A549 (cell line): Measurements from ENCODE around the gene HMGN4. TPM values are rescaled to one million over a fixed set of nuclear protein-coding genes. Genes with fewer than 3 reads are reported as not detected.

ENCODE experiments used
- ATAC-seq, 2 experiments: fragments of 200-7000 bp in 1 of 2; fragments of >200 bp in 1 of 2; cut with Nextera tagmentation in 1 of 2; cut with Tn5 transposase in 1 of 2; 3 replicates each; pipeline versions ENCODE4 v1.8.0 to v1.9.1; 2018 to 2020; ENCODE audit warnings: mild to moderate bottlenecking in 1 of 2, moderate library complexity in 1 of 2
- CTCF ChIA-PET: fragments of 300-600 bp; sonication (Branson Sonifier 250); formaldehyde crosslinking; extraction: SDS; loops from one replicate; lab custom pipeline; 2021; ENCODE audit warnings: antibody characterized with exemption, inconsistent platforms; lab: Yijun Ruan, JAX
- POLR2A ChIA-PET: fragments of 350-600 bp; formaldehyde crosslinking; extraction: SDS; loops from one replicate; lab custom pipeline; 2021; ENCODE audit warnings: antibody characterized with exemption, inconsistent platforms; lab: Yijun Ruan, JAX
- DNase-seq, 2 experiments: peaks; one replicate each; pipeline versions ENCODE4 v3.0.0 to v3.0.0-alpha.2; 2011 to 2016; ENCODE audit warnings: low read depth in 1 of 2, low spot score in 1 of 2
- FAIRE-seq: peaks from 2 replicates; lab custom pipeline; 2011; peaks lifted over from hg19 to GRCh38; lab: Jason Lieb, UNC
- H3K27ac ChIP-seq, 2 experiments: fragments of >200 bp; sonication (Bioruptor Twin); formaldehyde crosslinking; 3 replicates each; pipeline ENCODE4 v1.5.1; 2016 to 2017
- H3K4me1 ChIP-seq: fragments of >200 bp; sonication (Bioruptor Twin); formaldehyde crosslinking; 3 replicates; pipeline ENCODE4 v1.6.1; 2016
- H3K4me2 ChIP-seq: fragments of >200 bp; sonication (Bioruptor Twin); formaldehyde crosslinking; 3 replicates; pipeline ENCODE4 v1.6.1; 2016
- H3K4me3 ChIP-seq: fragments of >200 bp; sonication (Bioruptor Twin); formaldehyde crosslinking; 3 replicates; pipeline ENCODE4 v1.5.1; 2016
- H3K9me3 ChIP-seq: fragments of >200 bp; sonication (Bioruptor Twin); formaldehyde crosslinking; 3 replicates; pipeline ENCODE4 v1.6.1; 2016
- CHD2 ChIP-seq: fragments of 150-350 bp; IDR thresholded peaks from 2 replicates; pipeline ENCODE4 v1.6.1; 2014; ENCODE audit warnings: low read length; ENCODE audit not compliant: partially characterized antibody
- CHD4 ChIP-seq: fragments of 200-600 bp; sonication (generic); IDR thresholded peaks from 2 replicates; pipeline ENCODE4 v1.6.1; 2016; ENCODE audit warnings: antibody characterized with exemption, mild to moderate bottlenecking, borderline replicate concordance
- EP300 ChIP-seq, 2 experiments: fragments of >200 bp; sonication (Bioruptor Twin); formaldehyde crosslinking; IDR thresholded peaks; 2 replicates in 1 of 2; 3 replicates in 1 of 2; pipeline ENCODE4 v1.6.1; 2016 to 2017
- ESRRA ChIP-seq: fragments of 150-350 bp; IDR thresholded peaks from 2 replicates; pipeline ENCODE4 v1.6.1; 2014; ENCODE audit warnings: mild to moderate bottlenecking, low read length, borderline replicate concordance
- FOSL2 ChIP-seq, 2 experiments: fragments of 450-650 bp in 1 of 2; fragments of >200 bp in 1 of 2; sonication (Bioruptor Twin) in 1 of 2; formaldehyde crosslinking; IDR thresholded peaks; 2 replicates each; pipeline versions ENCODE4 v1.5.0 to v1.6.1; 2016 to 2020; ENCODE audit warnings: mild to moderate bottlenecking in 1 of 2, moderate library complexity in 1 of 2
- HOXB13 ChIP-seq: fragments of 250-450 bp; sonication (Bioruptor Pico); IDR thresholded peaks from 2 replicates; pipeline ENCODE4 v1.5.0; 2020; ENCODE audit warnings: low read depth, mild to moderate bottlenecking, moderate library complexity
- KDM1A ChIP-seq: fragments of 200-600 bp; sonication (generic); IDR thresholded peaks from 2 replicates; pipeline ENCODE4 v1.6.1; 2016; ENCODE audit warnings: low read depth, mild to moderate bottlenecking
- KDM5A ChIP-seq: fragments of 200-600 bp; sonication (generic); IDR thresholded peaks from 2 replicates; pipeline ENCODE4 v1.6.1; 2016; ENCODE audit warnings: antibody characterized with exemption, mild to moderate bottlenecking
- MAFK ChIP-seq: fragments of 450-650 bp; IDR thresholded peaks from 2 replicates; pipeline ENCODE4 v1.6.1; 2014; ENCODE audit not compliant: partially characterized antibody
- MAZ ChIP-seq: fragments of 150-350 bp; IDR thresholded peaks from 2 replicates; pipeline ENCODE4 v1.6.1; 2014; ENCODE audit warnings: antibody characterized with exemption, low read depth, low read length, borderline replicate concordance
- NFE2L2 ChIP-seq: fragments of 150-350 bp; conservative IDR thresholded peaks from 2 replicates; pipeline ENCODE4 v1.6.1; 2014; ENCODE audit warnings: low read length
- RAD21 ChIP-seq, 2 experiments: fragments of >200 bp in 1 of 2; sonication (Bioruptor Twin) in 1 of 2; formaldehyde crosslinking in 1 of 2; IDR thresholded peaks in 1 of 2; conservative IDR thresholded peaks in 1 of 2; 2 replicates in 1 of 2; 3 replicates in 1 of 2; pipeline ENCODE4 v1.6.1; 2012 to 2018; ENCODE audit warnings: inconsistent platforms in 1 of 2
- RARB ChIP-seq: fragments of 250-450 bp; sonication (Bioruptor Pico); IDR thresholded peaks from 2 replicates; pipeline ENCODE4 v1.8.0; 2021; ENCODE audit warnings: mild to moderate bottlenecking, moderate library complexity
- RFX5 ChIP-seq: fragments of 450-650 bp; IDR thresholded peaks from 2 replicates; pipeline ENCODE4 v1.7.1; 2014; ENCODE audit warnings: antibody characterized with exemption, mild to moderate bottlenecking, moderate library complexity
- RNF2 ChIP-seq: fragments of 200-600 bp; sonication (generic); IDR thresholded peaks from 2 replicates; pipeline ENCODE4 v1.6.1; 2016; ENCODE audit warnings: low read depth, mild to moderate bottlenecking, antibody characterized with exemption, moderate library complexity, borderline replicate concordance
- SREBF2 ChIP-seq: fragments of 450-650 bp; IDR thresholded peaks from 2 replicates; pipeline ENCODE4 v1.6.1; 2014; ENCODE audit warnings: mild to moderate bottlenecking, moderate library complexity
- USF2 ChIP-seq: fragments of 450-650 bp; IDR thresholded peaks from 2 replicates; pipeline ENCODE4 v1.6.1; 2014; ENCODE audit warnings: antibody characterized with exemption
- WGBS: methylation state at CpG from one replicate; pipeline ENCODE4 v1.1.6; 2017; ENCODE audit errors: missing lambda C conversion rate; 5-methylcytosine and 5-hydroxymethylcytosine counted together
- polyA plus RNA-seq, 4 experiments: library from polyadenylated mRNA; depleted of rRNA in 3 of 4; stranded (reverse); fragments of >200 nt; fragmentation: RNase III in 1 of 4; extraction: RNeasy Plus Mini Kit Qiagen cat#74134 plus additional on column Dnase treatment in 1 of 4; gene quantifications; 2 replicates in 3 of 4; 3 replicates in 1 of 4; pipeline ENCODE4 v1.2.3, GENCODE V29; 2011 to 2017
- TF ChIP-seq, protein P1 (sequence below): IDR thresholded peaks from 2 replicates; pipeline ENCODE4 v1.6.1; 2012
- TF ChIP-seq, protein P2 (sequence below): fragments of 200-600 bp; sonication (generic); IDR thresholded peaks from 2 replicates; pipeline ENCODE4 v1.6.1; 2016; ENCODE audit warnings: antibody characterized with exemption, mild to moderate bottlenecking, moderate library complexity

The HMGN4 gene
- polyA plus RNA-seq, 2 of the 4 experiments (the other 2 are of a cell fraction): 55.0 to 59.0 TPM

GRCh38 chr6:26533532-26533931 lies 4.6 kb upstream of the HMGN4 start:
- Histone ChIP-seq H3K27ac (peak overlapping the region; percentile 91 to 100), H3K4me1 (peaks cover 36% of the 10 kb centered on the region), H3K4me3 (peak overlapping the region; percentile 63), H3K4me2 (peak overlapping the region; percentile 79), H3K9me3 (no peaks in the 10 kb centered on the region)
- DNase-seq (no peak), ATAC-seq (no peak), FAIRE-seq (no peak)
- CTCF ChIA-PET: interaction anchor here (0.8 to 2.9 kb wide), 5 partner anchors 12 to 192 kb away, joined by 4 to 9 read pairs (median 7); no protein-coding TSS in a partner anchor
- WGBS: 0% methylated on average over 1 of the region's 1 CpG
- TF ChIP-seq MAFK (peak; percentile 23), ESRRA (no peak)
- POLR2A ChIA-PET: interaction anchor here (0.8 to 1.6 kb wide), 7 partner anchors 11 to 350 kb away, joined by 3 to 11 read pairs (median 3); a partner anchor contains a TSS

DNA sequence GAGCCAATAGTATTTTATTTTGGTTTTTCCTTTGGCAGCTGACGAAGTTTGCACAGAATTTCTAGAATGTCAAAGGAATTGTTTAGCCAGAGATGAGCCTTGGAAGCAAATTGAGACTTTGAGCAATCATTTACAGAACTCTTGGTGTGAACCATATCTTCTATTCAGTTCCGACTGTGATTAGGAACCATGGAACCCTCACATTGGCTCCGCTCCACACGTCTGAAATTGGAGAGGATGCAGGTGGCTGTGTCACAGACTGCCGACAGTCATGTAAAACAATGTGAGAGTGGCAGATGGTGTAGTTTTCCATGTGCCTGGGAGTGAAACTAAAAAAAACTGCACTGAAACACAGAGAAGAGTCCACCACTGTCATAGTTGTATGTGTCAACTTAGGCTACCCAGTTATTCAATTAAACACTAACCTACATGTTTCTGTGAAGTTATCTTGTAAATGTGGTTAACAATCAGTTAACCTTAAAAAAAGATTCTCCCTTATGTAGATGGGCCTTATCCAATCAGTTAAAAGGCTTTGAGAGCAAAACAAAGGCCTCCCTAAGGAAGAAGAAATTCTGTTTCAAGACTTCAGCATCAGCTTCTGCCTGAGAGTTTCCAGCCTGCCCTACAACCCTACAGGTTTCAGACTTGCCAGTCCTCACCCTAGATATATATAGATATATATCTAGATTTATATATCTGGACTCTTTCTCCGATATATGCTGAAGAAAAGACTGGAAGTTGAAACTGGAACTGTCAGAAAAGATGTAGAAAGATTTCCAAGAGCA lies 3.3 kb upstream of the HMGN4 start:
- WGBS: 53% methylated on average over 6 of the region's 6 CpGs
- H3K9me3 ChIP-seq: no peaks in the 10 kb centered on the region
- TF ChIP-seq, protein P1, sequence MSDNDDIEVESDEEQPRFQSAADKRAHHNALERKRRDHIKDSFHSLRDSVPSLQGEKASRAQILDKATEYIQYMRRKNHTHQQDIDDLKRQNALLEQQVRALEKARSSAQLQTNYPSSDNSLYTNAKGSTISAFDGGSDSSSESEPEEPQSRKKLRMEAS: no peak
- no peak for TF ChIP-seq CHD2
- no peak for TF ChIP-seq FOSL2 (IDR thresholded peaks at IDR 0.05)
- no peak for TF ChIP-seq FOSL2 (CRISPR knock-in tag; IDR thresholded peaks at IDR 0.05)
- POLR2A ChIA-PET: no interaction called here
- H3K4me3 ChIP-seq: no peak overlapping the region
- H3K4me2 ChIP-seq: peak overlapping the region; percentile 97
- FAIRE-seq (no peak), ATAC-seq (no peak), DNase-seq (peak in 1 of 2 experiments; percentile 34)
- CTCF ChIA-PET: interaction anchor here (1.2 kb wide), 1 partner anchor 193 kb away, joined by 3 read pairs; no protein-coding TSS in a partner anchor
- H3K4me1 ChIP-seq: peaks cover 43% of the 10 kb centered on the region
- peak overlapping the region in 1 of 2 experiments; percentile 100; a peak in 3 of 6 replicates for H3K27ac ChIP-seq

GRCh38 chr6:26536571-26537159 lies 1.5 kb upstream of the HMGN4 start:
- Histone ChIP-seq H3K4me1 (peaks cover 48% of the 10 kb centered on the region), H3K4me3 (peak overlapping the region; percentile 97), H3K9me3 (no peaks in the 10 kb centered on the region), H3K4me2 (peak overlapping the region; percentile 97), H3K27ac (peak overlapping the region; percentile 85 to 100)
- DNase-seq (peak in 1 of 2 experiments; percentile 50), FAIRE-seq (no peak), ATAC-seq (peak; percentile 4 to 6; a peak in 2 of 6 replicates)
- 4% methylated on average over 12 of the region's 12 CpGs for WGBS
- TF ChIP-seq KDM1A: no peak
- TF ChIP-seq MAFK: peak; percentile 51
- CTCF ChIA-PET: interaction anchor here (0.8 to 3.6 kb wide), 5 partner anchors 15 to 208 kb away, joined by 3 to 20 read pairs (median 6); no protein-coding TSS in a partner anchor
- POLR2A ChIA-PET: interaction anchor here (0.7 to 2.1 kb wide), 8 partner anchors 9 to 1271 kb away, joined by 3 to 14 read pairs (median 5); a partner anchor contains a TSS

DNA sequence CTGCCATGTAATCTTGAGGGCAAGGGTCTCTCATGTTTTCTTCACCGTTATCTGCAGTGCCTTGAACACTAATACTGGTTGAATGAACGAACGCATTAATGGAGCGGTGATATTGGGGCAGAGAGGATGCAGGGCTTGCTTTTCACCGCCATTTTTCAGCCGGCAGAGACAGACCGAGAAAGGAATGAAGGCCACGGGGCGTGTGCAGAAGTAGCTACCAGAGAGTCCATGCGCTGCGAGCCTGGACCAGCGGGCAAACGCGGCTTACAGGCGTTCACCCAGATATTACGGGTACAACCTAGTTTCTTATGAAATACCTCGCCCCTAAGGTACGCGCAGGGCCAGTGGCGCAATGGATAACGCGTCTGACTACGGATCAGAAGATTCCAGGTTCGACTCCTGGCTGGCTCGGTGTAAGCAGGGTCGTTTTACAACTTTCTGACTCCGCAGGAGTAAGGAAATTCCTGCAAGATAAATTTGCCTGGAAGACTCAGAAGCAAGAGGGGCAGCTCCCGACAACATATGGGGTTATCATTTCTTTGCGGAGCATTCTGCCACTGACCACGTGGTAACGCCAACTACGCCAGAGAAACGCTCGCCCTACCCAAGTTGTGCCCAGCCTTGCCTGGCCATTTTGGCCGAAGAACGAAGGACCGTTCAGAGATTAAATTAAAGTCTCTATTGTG lies 863 bp upstream of the HMGN4 start:
- ChIA-PET POLR2A (interaction anchor here (0.7 to 2.1 kb wide), 16 partner anchors 9 to 1271 kb away, joined by 3 to 14 read pairs (median 4); a partner anchor contains a TSS), CTCF (interaction anchor here (0.7 to 3.6 kb wide), 9 partner anchors 12 to 208 kb away, joined by 3 to 20 read pairs (median 4); no protein-coding TSS in a partner anchor)
- Histone ChIP-seq H3K4me2 (peak overlapping the region; percentile 97), H3K27ac (peak overlapping the region; percentile 85 to 100), H3K9me3 (no peaks in the 10 kb centered on the region), H3K4me3 (peak overlapping the region; percentile 97), H3K4me1 (peaks cover 47% of the 10 kb centered on the region)
- under 1% methylated on average over 25 of the region's 37 CpGs for WGBS
- FAIRE-seq: no peak
- peak in 1 of 2 experiments; percentile 97 for DNase-seq
- peak; percentile 83 to 85 for ATAC-seq
- TF ChIP-seq RFX5: peak; percentile 73; the same call in 1 of the 2 replicates
- TF ChIP-seq SREBF2: peak; percentile 72
- no peak for TF ChIP-seq CHD4
- TF ChIP-seq RNF2: no peak
- TF ChIP-seq NFE2L2: no peak
- no peak for TF ChIP-seq MAZ
- TF ChIP-seq KDM5A: no peak
- no peak for TF ChIP-seq HOXB13
- TF ChIP-seq KDM1A: no peak
- TF ChIP-seq, protein P2, sequence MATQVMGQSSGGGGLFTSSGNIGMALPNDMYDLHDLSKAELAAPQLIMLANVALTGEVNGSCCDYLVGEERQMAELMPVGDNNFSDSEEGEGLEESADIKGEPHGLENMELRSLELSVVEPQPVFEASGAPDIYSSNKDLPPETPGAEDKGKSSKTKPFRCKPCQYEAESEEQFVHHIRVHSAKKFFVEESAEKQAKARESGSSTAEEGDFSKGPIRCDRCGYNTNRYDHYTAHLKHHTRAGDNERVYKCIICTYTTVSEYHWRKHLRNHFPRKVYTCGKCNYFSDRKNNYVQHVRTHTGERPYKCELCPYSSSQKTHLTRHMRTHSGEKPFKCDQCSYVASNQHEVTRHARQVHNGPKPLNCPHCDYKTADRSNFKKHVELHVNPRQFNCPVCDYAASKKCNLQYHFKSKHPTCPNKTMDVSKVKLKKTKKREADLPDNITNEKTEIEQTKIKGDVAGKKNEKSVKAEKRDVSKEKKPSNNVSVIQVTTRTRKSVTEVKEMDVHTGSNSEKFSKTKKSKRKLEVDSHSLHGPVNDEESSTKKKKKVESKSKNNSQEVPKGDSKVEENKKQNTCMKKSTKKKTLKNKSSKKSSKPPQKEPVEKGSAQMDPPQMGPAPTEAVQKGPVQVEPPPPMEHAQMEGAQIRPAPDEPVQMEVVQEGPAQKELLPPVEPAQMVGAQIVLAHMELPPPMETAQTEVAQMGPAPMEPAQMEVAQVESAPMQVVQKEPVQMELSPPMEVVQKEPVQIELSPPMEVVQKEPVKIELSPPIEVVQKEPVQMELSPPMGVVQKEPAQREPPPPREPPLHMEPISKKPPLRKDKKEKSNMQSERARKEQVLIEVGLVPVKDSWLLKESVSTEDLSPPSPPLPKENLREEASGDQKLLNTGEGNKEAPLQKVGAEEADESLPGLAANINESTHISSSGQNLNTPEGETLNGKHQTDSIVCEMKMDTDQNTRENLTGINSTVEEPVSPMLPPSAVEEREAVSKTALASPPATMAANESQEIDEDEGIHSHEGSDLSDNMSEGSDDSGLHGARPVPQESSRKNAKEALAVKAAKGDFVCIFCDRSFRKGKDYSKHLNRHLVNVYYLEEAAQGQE: no peak
- no peak for TF ChIP-seq EP300 (IDR thresholded peaks at IDR 0.05)
- no peak for TF ChIP-seq MAFK
- no peak for TF ChIP-seq RAD21 (conservative IDR thresholded peaks at IDR 0.05 in 1 of 2, IDR thresholded peaks at IDR 0.05 in 1 of 2)
- no peak for TF ChIP-seq RARB (CRISPR knock-in tag)
- TF ChIP-seq FOSL2 (IDR thresholded peaks at IDR 0.05): no peak
- no peak for TF ChIP-seq FOSL2 (CRISPR knock-in tag; IDR thresholded peaks at IDR 0.05)
- peak; percentile 77 for TF ChIP-seq USF2
